Keratinocyte (primary cell): ENCODE data around the gene DUSP22. TPM values are rescaled to one million over a fixed set of nuclear protein-coding genes. Genes with fewer than 3 reads are reported as not detected.

Experiments
- DNase-seq: peaks from one replicate; pipeline ENCODE4 v3.0.0-alpha.2; 2011; ENCODE audit warnings: low read depth, missing footprints, low spot score
- FAIRE-seq: peaks from 2 replicates; lab custom pipeline; 2011; peaks lifted over from hg19 to GRCh38; lab: Jason Lieb, UNC
- H2AFZ ChIP-seq: 2 replicates; pipeline ENCODE4 v1.6.0; 2012; ENCODE audit warnings: low read length, control low read depth, inconsistent platforms; ENCODE audit not compliant: control insufficient read depth
- H3K27ac ChIP-seq: 2 replicates; pipeline ENCODE4 v1.5.1; 2011; ENCODE audit warnings: low read length; ENCODE audit not compliant: control insufficient read depth, insufficient read depth
- H3K27me3 ChIP-seq: 3 replicates; pipeline ENCODE4 v1.6.0; 2011; ENCODE audit warnings: low read length; ENCODE audit not compliant: control insufficient read depth, insufficient read depth; ENCODE audit errors: extremely low read depth
- H3K36me3 ChIP-seq, 2 experiments: 2 replicates in 1 of 2; 3 replicates in 1 of 2; pipeline ENCODE4 v1.5.1; 2011; ENCODE audit warnings: low read length in 2 of 2, mild to moderate bottlenecking in 1 of 2; ENCODE audit not compliant: control insufficient read depth in 2 of 2, insufficient read depth in 2 of 2; ENCODE audit errors: extremely low read depth in 1 of 2
- H3K4me1 ChIP-seq: 3 replicates; pipeline ENCODE4 v1.5.1; 2011; ENCODE audit warnings: low read length; ENCODE audit not compliant: control insufficient read depth, insufficient read depth; ENCODE audit errors: extremely low read depth
- H3K4me2 ChIP-seq: 3 replicates; pipeline ENCODE4 v1.6.0; 2011; ENCODE audit warnings: low read depth, low read length; ENCODE audit not compliant: control insufficient read depth, insufficient read depth; ENCODE audit errors: extremely low read depth
- H3K4me3 ChIP-seq, 3 experiments: fragments of 200-600 bp in 1 of 3; sonication (generic) in 1 of 3; 2 replicates in 2 of 3; 3 replicates in 1 of 3; pipeline ENCODE4 v1.5.1; 2011 to 2016; ENCODE audit warnings: low read length in 3 of 3, mild to moderate bottlenecking in 3 of 3, control low read depth in 2 of 3, inconsistent platforms in 1 of 3, low read depth in 1 of 3, mixed read lengths in 1 of 3, mixed run types in 1 of 3, moderate library complexity in 1 of 3; ENCODE audit not compliant: control insufficient read depth in 2 of 3, insufficient read depth in 2 of 3; ENCODE audit errors: extremely low read depth in 1 of 3
- H3K79me2 ChIP-seq: 2 replicates; pipeline ENCODE4 v1.6.0; 2012; ENCODE audit warnings: low read length; ENCODE audit not compliant: control insufficient read depth, insufficient read depth
- H3K9ac ChIP-seq: 3 replicates; pipeline ENCODE4 v1.6.0; 2011; ENCODE audit warnings: low read length; ENCODE audit not compliant: control insufficient read depth, insufficient read depth; ENCODE audit errors: extremely low read depth
- H3K9me1 ChIP-seq: 3 replicates; pipeline ENCODE4 v1.6.0; 2011; ENCODE audit warnings: low read length; ENCODE audit not compliant: control insufficient read depth, insufficient read depth; ENCODE audit errors: extremely low read depth
- H3K9me3 ChIP-seq: 2 replicates; pipeline ENCODE4 v1.5.1; 2012; ENCODE audit warnings: low read depth, low read length; ENCODE audit not compliant: control insufficient read depth
- H4K20me1 ChIP-seq: 3 replicates; pipeline ENCODE4 v1.6.0; 2011; ENCODE audit warnings: low read length; ENCODE audit not compliant: control insufficient read depth, insufficient read depth; ENCODE audit errors: extremely low read depth
- CTCF ChIP-seq, 3 experiments: IDR thresholded peaks in 1 of 3; conservative IDR thresholded peaks in 1 of 3; optimal IDR thresholded peaks in 1 of 3; 2 replicates in 2 of 3; 3 replicates in 1 of 3; pipeline versions ENCODE3 to v1.5.1; 2011; ENCODE audit warnings: low read length in 3 of 3, mild to moderate bottlenecking in 3 of 3, moderate library complexity in 2 of 3, control low read depth in 1 of 3, inconsistent platforms in 1 of 3; ENCODE audit not compliant: insufficient read depth in 2 of 3; ENCODE audit errors: extremely low read depth in 1 of 3
- EZH2 ChIP-seq: IDR thresholded peaks from one replicate; pipeline ENCODE4 v1.6.1; 2012; ENCODE audit warnings: inconsistent platforms, mild to moderate bottlenecking, low read length, moderate library complexity
- dilution Hi-C: fragments of 300-500 bp; cut with MboI; formaldehyde crosslinking; loops from one replicate; pipeline ENCODE4 v1.7.0; 2020; ENCODE audit warnings: low sequenced_read_pairs; ENCODE audit not compliant: extremely low pct_ligation_motif_present
- polyA plus RNA-seq, 5 experiments: library from polyadenylated mRNA; depleted of rRNA in 3 of 5; stranded (reverse) in 3 of 5; stranded (forward) in 1 of 5; unstranded in 1 of 5; fragments of >200 nt; gene quantifications; 1 replicate in 1 of 5; 2 replicates in 3 of 5; 3 replicates in 1 of 5; pipeline versions ENCODE4 v1.2.1 to v1.2.3, GENCODE V29; 2011 to 2012; ENCODE audit warnings: missing spikeins in 2 of 5, low read depth in 1 of 5, low replicate concordance in 1 of 5

The DUSP22 gene
- polyA plus RNA-seq, 1 donor (not counting 4 experiments of a cell fraction or from before 2014, with no cell fraction given), result 17.3 TPM

GRCh38 chr6:364609-365540, 72.6 kb downstream of the DUSP22 start:
- Histone ChIP-seq H3K9me1 (no peaks in the 10 kb centered on the region), H3K4me2 (no peak overlapping the region), H3K27me3 (no peaks in the 10 kb centered on the region), H3K9me3 (peaks cover 8% of the 10 kb centered on the region), H3K4me3 (no peak overlapping the region), H4K20me1 (no peaks in the 10 kb centered on the region), H3K27ac (no peak overlapping the region), H3K79me2 (no peaks in the 10 kb centered on the region), H3K9ac (no peak overlapping the region), H3K4me1 (no peaks in the 10 kb centered on the region), H2AFZ (no peak overlapping the region), H3K36me3 (no peaks in the 10 kb centered on the region)
- dilution Hi-C loops, result no loop called here
- DNase-seq, result no peak
- FAIRE-seq, result no peak
- TF ChIP-seq EZH2 (no peak), CTCF (optimal IDR thresholded peaks at IDR 0.05 in 1 of 3, IDR thresholded peaks at IDR 0.05 in 1 of 3, conservative IDR thresholded peaks at IDR 0.05 in 1 of 3; ENCODE audit: extremely low read depth in 1 of 3, insufficient read depth in 2 of 3, low read length in 3 of 3) (no peak)

DNA sequence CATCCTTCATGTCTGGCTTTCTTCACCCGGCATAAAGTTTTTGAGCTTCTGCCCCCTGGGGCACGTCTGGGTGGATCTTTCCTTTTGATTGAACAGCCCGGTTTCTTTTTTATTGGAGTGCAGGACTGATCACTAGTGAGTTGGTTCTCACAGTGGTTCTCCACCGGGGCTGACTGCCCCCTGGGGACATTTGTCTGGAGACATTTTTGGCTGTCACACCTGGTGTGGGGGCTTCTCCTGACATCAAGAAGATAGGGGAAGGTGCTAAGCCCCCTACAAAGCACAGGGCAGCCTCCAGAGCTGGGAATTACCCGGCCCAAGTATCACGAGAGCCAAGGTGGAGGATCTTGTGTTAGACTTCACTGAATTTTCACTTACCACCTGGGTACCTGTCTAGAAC, 73.5 kb downstream of the DUSP22 start:
- H3K9me1 ChIP-seq, result no peaks in the 10 kb centered on the region
- H3K9me3 ChIP-seq, result peaks cover 7% of the 10 kb centered on the region
- no peak for FAIRE-seq
- H3K36me3 ChIP-seq, result no peaks in the 10 kb centered on the region
- no peak overlapping the region for H3K27ac ChIP-seq
- H3K79me2 ChIP-seq, result no peaks in the 10 kb centered on the region
- DNase-seq, result no peak
- H4K20me1 ChIP-seq, result no peaks in the 10 kb centered on the region
- H2AFZ ChIP-seq, result no peak overlapping the region
- no peak for TF ChIP-seq EZH2
- TF ChIP-seq CTCF (optimal IDR thresholded peaks at IDR 0.05 in 1 of 3, IDR thresholded peaks at IDR 0.05 in 1 of 3, conservative IDR thresholded peaks at IDR 0.05 in 1 of 3; ENCODE audit: extremely low read depth in 1 of 3, insufficient read depth in 2 of 3, low read length in 3 of 3), result no peak
- dilution Hi-C loops, result no loop called here
- H3K4me2 ChIP-seq, result no peak overlapping the region
- H3K4me1 ChIP-seq, result no peaks in the 10 kb centered on the region
- H3K9ac ChIP-seq, result no peak overlapping the region
- H3K4me3 ChIP-seq, result no peak overlapping the region
- no peaks in the 10 kb centered on the region for H3K27me3 ChIP-seq
